Retinal pigment epithelial cell (primary cell): ENCODE measurements around the gene PTPRS.

Source experiments
- DNase-seq: peaks from one replicate; pipeline ENCODE4 v3.0.0-alpha.2; 2010; ENCODE audit warnings: low read depth
- H3K4me3 ChIP-seq: 2 replicates; pipeline ENCODE4 v1.5.1; 2011; ENCODE audit warnings: mild to moderate bottlenecking, low read length, control low read depth, moderate library complexity
- CTCF ChIP-seq: conservative IDR thresholded peaks from 2 replicates; pipeline ENCODE4 v1.5.1; 2011; ENCODE audit warnings: low read depth, low read length, control low read depth, inconsistent platforms

PTPRS gene

GRCh38 chr19:5337126-5337525, 3.5 kb downstream of the PTPRS start:
- no peak for DNase-seq
- H3K4me3 ChIP-seq, result no peak overlapping the region
- TF ChIP-seq CTCF, result no peak

GRCh38 chr19:5336195-5336965, 4.2 kb downstream of the PTPRS start:
- no peak for TF ChIP-seq CTCF
- DNase-seq, result no peak
- H3K4me3 ChIP-seq, result no peak overlapping the region

GRCh38 chr19:5335593-5335992, 5.0 kb downstream of the PTPRS start:
- TF ChIP-seq CTCF, result no peak
- DNase-seq, result no peak
- no peak overlapping the region for H3K4me3 ChIP-seq

- TF ChIP-seq CTCF, result no peak
- DNase-seq, result no peak
- no peak overlapping the region for H3K4me3 ChIP-seq
These were observed 5.7 kb downstream of the PTPRS start for GRCh38 chr19:5334824-5335500.

- no peak for TF ChIP-seq CTCF
- DNase-seq, result no peak
- no peak overlapping the region for H3K4me3 ChIP-seq
These were observed 6.3 kb downstream of the PTPRS start for GRCh38 chr19:5334366-5334739.

GRCh38 chr19:5333581-5334365, 6.8 kb downstream of the PTPRS start:
- no peak for DNase-seq
- no peak overlapping the region for H3K4me3 ChIP-seq
- TF ChIP-seq CTCF, result no peak
